IPS-18a (cell line): Measurements from ENCODE around the gene PSORS1C2.

ENCODE experiments used
- H3K27ac ChIP-seq: one replicate; pipeline ENCODE4 v1.5.1; 2013; ENCODE audit warnings: low read length
- H3K27me3 ChIP-seq: one replicate; pipeline ENCODE4 v1.6.1; 2013; ENCODE audit warnings: mild to moderate bottlenecking, low read length; ENCODE audit not compliant: control insufficient read depth, insufficient read depth
- H3K36me3 ChIP-seq: one replicate; pipeline ENCODE4 v1.6.1; 2013; ENCODE audit warnings: low read depth, low read length; ENCODE audit not compliant: control insufficient read depth
- H3K4me1 ChIP-seq: one replicate; pipeline ENCODE4 v1.6.1; 2013; ENCODE audit warnings: low read depth, low read length; ENCODE audit not compliant: control insufficient read depth
- H3K4me3 ChIP-seq: one replicate; pipeline ENCODE4 v1.5.1; 2013; ENCODE audit warnings: low read length
- H3K9ac ChIP-seq: one replicate; pipeline ENCODE4 v1.6.1; 2013; ENCODE audit warnings: mild to moderate bottlenecking, low read length, moderate library complexity
- H3K9me3 ChIP-seq: one replicate; pipeline ENCODE4 v1.6.1; 2013; ENCODE audit warnings: low read depth, low read length; ENCODE audit not compliant: control insufficient read depth

PSORS1C2 gene

DNA sequence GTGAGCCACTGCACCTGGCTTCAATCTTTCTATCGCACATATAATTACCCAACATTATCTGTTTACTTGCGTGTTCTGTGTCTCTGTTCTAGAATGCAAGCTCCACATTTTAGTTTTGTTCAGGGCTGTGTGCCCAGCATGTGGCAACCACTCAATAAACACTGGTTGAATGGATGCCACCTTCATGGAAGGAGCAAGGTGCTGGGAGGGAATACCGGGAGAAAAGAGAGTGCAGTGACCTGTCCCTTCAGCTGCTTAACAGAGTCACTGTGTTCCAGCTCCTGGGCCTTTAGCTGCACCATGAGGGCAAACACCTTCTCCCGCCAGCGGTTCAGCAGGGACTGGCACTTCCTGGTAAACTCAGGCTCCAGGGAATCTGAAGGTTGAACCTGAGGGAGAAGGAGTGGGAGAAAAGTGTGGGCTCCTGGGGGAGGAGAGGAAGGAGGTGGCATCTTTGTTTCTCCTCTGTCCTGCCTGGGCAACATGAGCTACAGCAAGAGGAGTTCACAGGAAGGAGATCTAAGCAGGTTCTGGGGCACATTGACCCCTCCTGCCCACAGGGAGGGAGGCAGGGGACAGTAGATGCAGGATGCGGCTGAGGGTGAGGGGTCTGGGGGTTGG lies 11.1 kb upstream of the PSORS1C2 start:
- peaks cover 32% of the 10 kb centered on the region for H3K36me3 ChIP-seq
- H3K9me3 ChIP-seq, result no peaks in the 10 kb centered on the region
- H3K4me1 ChIP-seq, result no peaks in the 10 kb centered on the region
- H3K9ac ChIP-seq, result no peak overlapping the region
- no peak overlapping the region for H3K4me3 ChIP-seq
- no peaks in the 10 kb centered on the region for H3K27me3 ChIP-seq
- H3K27ac ChIP-seq, result no peak overlapping the region

DNA sequence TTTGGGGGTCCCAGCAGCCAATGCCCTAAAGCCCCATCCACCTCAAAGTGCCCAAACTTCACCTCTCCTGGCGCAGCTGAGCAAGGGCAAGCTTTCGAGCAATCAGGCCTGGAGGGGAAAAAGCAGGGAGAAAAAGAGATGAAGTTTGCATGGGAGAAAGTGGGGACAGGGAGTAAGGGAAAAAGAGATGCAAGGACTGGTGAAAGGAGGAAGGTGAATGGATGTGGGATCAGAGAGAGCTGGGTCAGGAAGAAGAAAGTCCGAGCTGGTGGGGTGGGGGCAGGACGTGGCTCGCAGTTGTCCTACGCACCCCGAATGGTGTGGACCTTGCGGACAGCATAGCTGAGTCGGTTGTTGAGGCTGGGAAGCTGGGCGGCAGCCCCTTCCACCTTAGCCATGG lies 6.5 kb upstream of the PSORS1C2 start:
- peaks cover 31% of the 10 kb centered on the region for H3K36me3 ChIP-seq
- no peak overlapping the region for H3K4me3 ChIP-seq

DNA sequence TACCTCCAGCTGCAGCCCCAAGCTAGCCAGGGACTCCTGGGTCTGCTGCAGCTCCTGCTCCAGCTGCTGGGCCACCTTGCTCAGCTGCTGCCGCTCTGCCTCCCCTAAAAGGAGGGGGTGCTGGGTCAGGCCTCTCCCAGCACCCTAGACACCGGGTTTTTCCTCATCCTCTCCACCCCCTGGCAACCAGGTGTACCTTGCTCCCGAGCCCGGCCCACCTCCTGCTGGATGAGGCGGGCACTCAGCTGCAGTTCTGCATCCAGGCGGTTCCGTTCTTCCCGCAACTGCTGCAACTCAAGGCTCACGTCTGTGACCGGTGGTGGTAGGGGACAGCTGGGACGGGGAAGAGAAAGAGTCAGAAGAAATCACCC lies 6.1 kb upstream of the PSORS1C2 start:
- H3K4me3 ChIP-seq, result no peak overlapping the region
- no peaks in the 10 kb centered on the region for H3K9me3 ChIP-seq
- peaks cover 14% of the 10 kb centered on the region for H3K4me1 ChIP-seq
- no peak overlapping the region for H3K9ac ChIP-seq
- H3K36me3 ChIP-seq, result peaks cover 27% of the 10 kb centered on the region
- H3K27ac ChIP-seq, result no peak overlapping the region
- no peaks in the 10 kb centered on the region for H3K27me3 ChIP-seq

More for the DNA sequence above, 6.5 kb upstream of the PSORS1C2 start:
- no peak overlapping the region for H3K27ac ChIP-seq
- no peak overlapping the region for H3K9ac ChIP-seq
- H3K4me1 ChIP-seq, result peaks cover 12% of the 10 kb centered on the region
- no peaks in the 10 kb centered on the region for H3K27me3 ChIP-seq
- H3K9me3 ChIP-seq, result no peaks in the 10 kb centered on the region

DNA sequence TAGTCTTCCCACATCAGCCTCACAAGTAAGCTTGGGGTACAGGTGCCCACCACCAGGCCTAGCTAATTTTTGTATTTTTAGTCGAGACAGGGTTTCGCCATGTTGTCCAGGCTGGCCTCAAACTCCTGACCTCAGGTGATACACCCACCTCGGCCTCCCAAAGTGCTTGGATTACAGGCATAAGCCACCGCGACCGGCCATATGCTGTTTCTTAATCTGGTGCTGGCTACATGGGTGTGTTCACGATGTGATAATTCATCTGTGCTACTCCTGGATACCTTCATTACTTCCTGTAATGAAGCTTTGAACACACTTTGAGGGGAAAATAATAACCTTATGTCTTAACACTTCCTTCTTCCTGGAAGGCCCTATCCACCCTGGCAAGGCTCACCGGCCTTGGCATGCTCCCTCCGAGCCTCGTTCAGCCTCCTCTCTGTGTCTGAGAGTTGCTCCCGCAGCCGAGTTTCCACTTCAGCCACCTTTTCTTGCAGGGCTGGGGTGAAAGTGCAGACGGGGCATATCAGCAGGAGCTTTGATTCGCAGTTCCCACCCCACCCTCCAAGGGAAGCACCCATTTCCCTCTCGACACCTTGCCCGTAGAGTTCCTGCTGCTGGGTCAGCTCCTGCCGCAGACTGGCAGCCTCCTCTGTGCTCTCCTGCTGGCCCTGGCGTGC lies 5.6 kb upstream of the PSORS1C2 start:
- no peak overlapping the region for H3K9ac ChIP-seq
- H3K4me3 ChIP-seq, result no peak overlapping the region
- H3K36me3 ChIP-seq, result peaks cover 23% of the 10 kb centered on the region
- H3K27me3 ChIP-seq, result no peaks in the 10 kb centered on the region
- peaks cover 19% of the 10 kb centered on the region for H3K4me1 ChIP-seq
- no peak overlapping the region for H3K27ac ChIP-seq
- no peaks in the 10 kb centered on the region for H3K9me3 ChIP-seq

DNA sequence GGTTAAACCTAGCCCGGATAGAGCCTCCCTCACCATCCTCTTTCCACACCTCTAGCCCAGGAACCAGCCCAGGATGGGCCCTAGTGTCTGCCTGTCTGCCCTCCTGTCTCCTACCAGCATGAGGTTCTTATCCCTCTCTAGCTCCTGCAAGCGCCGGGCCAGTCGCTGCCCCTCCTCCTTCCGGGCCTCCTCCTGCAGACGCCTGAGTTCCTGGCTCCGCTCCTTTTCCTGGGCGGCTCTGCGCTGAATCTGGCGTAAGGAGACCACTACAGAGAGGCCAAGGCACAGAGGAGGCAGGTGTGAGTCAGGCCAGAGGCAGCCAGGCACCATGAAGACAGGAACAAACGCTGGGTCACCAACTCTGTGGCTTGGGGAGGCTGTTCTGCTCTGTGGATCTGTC lies 4.3 kb upstream of the PSORS1C2 start:
- H3K36me3 ChIP-seq, result peaks cover 16% of the 10 kb centered on the region
- H3K27ac ChIP-seq, result no peak overlapping the region
- H3K4me1 ChIP-seq, result peaks cover 22% of the 10 kb centered on the region
- H3K9me3 ChIP-seq, result no peaks in the 10 kb centered on the region
- H3K27me3 ChIP-seq, result no peaks in the 10 kb centered on the region
- H3K4me3 ChIP-seq, result no peak overlapping the region
- H3K9ac ChIP-seq, result no peak overlapping the region

DNA sequence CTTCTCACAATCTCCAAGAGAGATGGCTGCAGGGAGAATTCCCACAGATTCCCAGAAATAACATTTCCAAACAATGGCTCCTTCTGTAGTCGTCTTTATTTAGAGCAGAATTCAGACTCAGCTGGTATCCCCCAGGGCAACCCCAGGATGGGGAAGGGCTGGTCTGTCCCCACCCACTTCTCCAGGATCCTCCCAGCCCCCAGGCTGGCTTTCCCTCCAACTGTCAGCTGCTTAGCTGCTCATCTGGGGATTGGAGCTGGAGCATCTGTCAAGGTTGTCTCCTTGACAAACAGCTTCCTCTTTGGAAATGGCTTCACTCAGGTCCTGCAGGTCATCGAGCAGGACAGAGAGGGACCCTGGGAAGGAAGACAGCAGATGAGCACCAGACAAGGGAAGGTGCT lies 3.5 kb upstream of the PSORS1C2 start:
- H3K27ac ChIP-seq, result no peak overlapping the region
- peaks cover 14% of the 10 kb centered on the region for H3K36me3 ChIP-seq

DNA sequence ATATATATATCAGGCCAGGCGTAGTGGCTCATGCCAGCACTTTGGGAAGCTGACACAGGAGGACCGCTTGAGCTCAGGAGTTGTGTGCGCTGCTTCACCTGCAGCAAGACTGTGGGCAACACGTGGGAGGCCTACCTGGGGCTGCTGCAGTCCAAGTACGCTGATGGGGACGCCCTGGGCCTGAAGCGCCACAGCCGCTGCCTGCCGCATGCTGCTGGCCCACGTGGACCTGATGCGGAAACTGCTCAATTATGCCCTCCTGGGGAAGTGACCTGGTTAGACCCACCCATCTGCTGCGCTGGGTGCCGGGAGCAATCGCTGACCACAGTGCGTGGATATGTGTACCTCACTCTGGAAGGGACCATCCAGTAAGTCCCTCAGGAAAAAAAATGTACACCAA lies 1.8 kb upstream of the PSORS1C2 start:
- Histone ChIP-seq H3K4me3 (no peak overlapping the region), H3K36me3 (peaks cover 10% of the 10 kb centered on the region), H3K27ac (no peak overlapping the region), H3K27me3 (no peaks in the 10 kb centered on the region), H3K9me3 (no peaks in the 10 kb centered on the region), H3K9ac (no peak overlapping the region), H3K4me1 (peaks cover 27% of the 10 kb centered on the region)

More for the DNA sequence above, 3.5 kb upstream of the PSORS1C2 start:
- Histone ChIP-seq H3K9ac (no peak overlapping the region), H3K4me1 (peaks cover 27% of the 10 kb centered on the region), H3K4me3 (no peak overlapping the region), H3K9me3 (no peaks in the 10 kb centered on the region), H3K27me3 (no peaks in the 10 kb centered on the region)

DNA sequence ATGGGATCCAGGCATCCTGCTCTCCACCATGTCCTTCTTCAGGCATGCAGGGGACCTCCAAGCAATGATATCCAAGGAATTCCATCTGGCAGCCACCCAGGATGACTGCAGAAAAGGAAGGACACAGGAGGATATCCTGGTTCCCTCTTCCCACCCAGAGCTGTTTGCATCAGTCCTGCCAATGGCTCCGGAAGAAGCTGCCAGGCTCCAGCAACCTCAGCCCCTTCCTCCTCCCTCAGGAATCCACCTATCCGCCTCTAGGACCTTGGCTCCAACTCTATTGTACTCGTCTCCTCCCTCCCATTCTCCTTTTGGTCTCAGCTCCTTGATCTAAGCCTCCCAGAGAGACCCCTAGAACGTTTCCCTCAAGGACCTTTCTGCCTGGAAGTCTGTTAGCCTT lies 733 bp upstream of the PSORS1C2 start:
- Histone ChIP-seq H3K9me3 (no peaks in the 10 kb centered on the region), H3K27me3 (no peaks in the 10 kb centered on the region), H3K4me3 (no peak overlapping the region), H3K36me3 (peaks cover 6% of the 10 kb centered on the region), H3K9ac (no peak overlapping the region), H3K27ac (no peak overlapping the region), H3K4me1 (peaks cover 27% of the 10 kb centered on the region)

DNA sequence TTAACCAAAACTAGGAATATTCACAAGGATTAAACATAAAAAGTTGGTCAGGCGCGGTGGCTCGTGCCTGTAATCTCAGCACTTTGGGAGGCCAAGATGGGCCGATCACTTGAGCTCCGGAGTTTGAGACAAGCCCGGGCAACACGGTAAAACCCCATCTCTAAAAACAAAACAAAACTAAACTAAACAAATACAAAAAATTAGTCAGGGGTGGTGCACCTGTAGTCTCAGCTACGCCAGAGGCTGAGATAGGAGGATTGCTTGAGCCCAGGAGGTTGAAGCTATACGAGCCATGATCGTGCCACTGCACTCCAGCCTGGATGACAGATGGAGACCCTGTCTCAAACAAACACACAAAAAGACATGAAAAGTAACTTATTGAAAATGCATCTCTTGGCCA lies 3.2 kb downstream of the PSORS1C2 start:
- Histone ChIP-seq H3K9ac (no peak overlapping the region), H3K27ac (no peak overlapping the region), H3K27me3 (no peaks in the 10 kb centered on the region), H3K4me3 (no peak overlapping the region), H3K4me1 (peaks cover 18% of the 10 kb centered on the region), H3K36me3 (no peaks in the 10 kb centered on the region), H3K9me3 (no peaks in the 10 kb centered on the region)

DNA sequence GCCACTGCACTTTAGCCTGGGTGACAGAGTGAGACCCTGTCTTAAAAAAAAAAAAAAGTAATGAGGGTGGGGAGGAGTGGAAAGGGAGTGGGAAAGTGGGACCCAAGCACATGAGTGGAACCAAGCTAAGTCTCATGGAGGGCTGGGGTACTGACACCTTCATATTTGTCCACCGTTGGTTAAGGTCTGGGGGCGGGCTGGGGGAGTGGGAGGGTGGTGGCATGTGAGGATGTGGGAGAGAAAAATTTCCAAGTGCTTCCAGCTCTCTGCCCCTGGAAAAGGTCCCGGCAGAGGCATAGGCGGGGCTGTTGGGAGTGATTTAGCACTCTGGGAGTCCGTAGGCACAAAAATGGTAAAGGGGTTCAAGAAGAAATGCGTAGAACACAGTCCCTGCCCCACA lies 6.1 kb downstream of the PSORS1C2 start:
- Histone ChIP-seq H3K36me3 (no peaks in the 10 kb centered on the region), H3K9ac (no peak overlapping the region), H3K4me3 (no peak overlapping the region), H3K27ac (no peak overlapping the region), H3K27me3 (no peaks in the 10 kb centered on the region), H3K9me3 (no peaks in the 10 kb centered on the region), H3K4me1 (peaks cover 7% of the 10 kb centered on the region)

DNA sequence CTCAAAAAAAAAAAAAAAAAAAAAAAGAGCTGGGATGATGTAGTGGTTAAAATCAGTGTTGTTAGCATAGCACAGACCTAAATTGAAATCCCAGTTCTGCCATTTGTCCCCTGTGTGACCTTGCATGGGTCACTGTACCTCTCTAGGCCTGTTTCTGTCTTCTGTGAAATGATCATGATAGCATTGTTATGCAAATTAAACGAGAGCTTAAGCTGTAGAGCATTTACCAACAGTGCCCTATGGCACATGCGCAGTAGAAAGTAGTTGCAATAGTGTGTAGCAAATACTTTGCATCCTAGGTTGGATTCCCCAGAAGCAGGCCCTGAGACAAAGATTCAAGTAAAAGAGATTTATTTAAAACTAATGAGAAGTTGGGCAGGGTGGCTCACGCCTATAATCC lies 7.3 kb downstream of the PSORS1C2 start:
- Histone ChIP-seq H3K4me1 (peaks cover 4% of the 10 kb centered on the region), H3K4me3 (no peak overlapping the region), H3K9ac (no peak overlapping the region), H3K9me3 (no peaks in the 10 kb centered on the region), H3K27ac (no peak overlapping the region), H3K27me3 (no peaks in the 10 kb centered on the region), H3K36me3 (no peaks in the 10 kb centered on the region)

DNA sequence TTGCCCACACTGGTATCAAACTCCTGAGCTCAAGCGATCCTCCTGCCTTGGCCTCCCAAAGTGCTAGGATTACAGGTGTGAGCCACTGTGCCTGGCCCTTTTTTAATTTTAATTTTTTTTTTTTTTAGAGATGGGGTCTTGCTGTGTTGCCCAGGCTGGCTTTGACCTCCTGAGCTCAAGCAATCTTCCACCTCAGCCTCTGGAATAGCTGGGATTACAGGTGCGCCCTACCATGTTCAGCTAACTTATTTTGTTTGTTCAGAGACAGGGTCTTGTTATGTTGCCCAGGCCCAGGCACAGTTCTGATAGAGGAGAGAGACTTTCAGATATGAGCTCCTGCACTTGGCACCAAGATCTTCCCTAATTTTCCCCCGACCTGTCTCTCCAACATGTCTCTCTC lies 8.1 kb downstream of the PSORS1C2 start:
- peaks cover 4% of the 10 kb centered on the region for H3K4me1 ChIP-seq
- no peak overlapping the region for H3K4me3 ChIP-seq
- H3K9me3 ChIP-seq, result no peaks in the 10 kb centered on the region
- no peaks in the 10 kb centered on the region for H3K36me3 ChIP-seq
- H3K27ac ChIP-seq, result no peak overlapping the region
- H3K27me3 ChIP-seq, result no peaks in the 10 kb centered on the region
- no peak overlapping the region for H3K9ac ChIP-seq
